Lung (tissue), 12 donors: ENCODE data around the gene SLC7A11. TPM values are rescaled to one million over a fixed set of nuclear protein-coding genes. Genes with fewer than 3 reads are reported as not detected.

Experiments used
- ATAC-seq: fragments of 200-7000 bp; cut with Tn5 transposase; one replicate; pipeline ENCODE4 v1.9.1; 2020; ENCODE audit warnings: moderate number of reproducible peaks; ENCODE audit not compliant: insufficient read depth, low FRiP score
- DNase-seq, 3 donors: peaks; one replicate each; pipeline ENCODE4 v3.0.0-alpha.2; 2013 to 2017
- H3K27ac ChIP-seq, 2 donors: one replicate each; pipeline ENCODE4 v1.5.1; 2013; ENCODE audit warnings: mild to moderate bottlenecking in 2 of 2, moderate library complexity in 2 of 2, control low read depth in 1 of 2, inconsistent platforms in 1 of 2, low read depth in 1 of 2, low read length in 1 of 2
- H3K27me3 ChIP-seq, 3 donors: one replicate each; pipeline ENCODE4 v1.5.1; 2013; ENCODE audit warnings: low read length in 2 of 3; ENCODE audit not compliant: control insufficient read depth in 3 of 3, insufficient read depth in 3 of 3
- H3K36me3 ChIP-seq, 4 donors: one replicate each; pipeline ENCODE4 v1.5.1; 2013; ENCODE audit warnings: low read length in 4 of 4, mild to moderate bottlenecking in 1 of 4, moderate library complexity in 1 of 4; ENCODE audit not compliant: control insufficient read depth in 4 of 4, insufficient read depth in 4 of 4
- H3K4me1 ChIP-seq, 5 donors: one replicate each; pipeline ENCODE4 v1.5.1; 2013; ENCODE audit warnings: low read length in 5 of 5, mild to moderate bottlenecking in 2 of 5, moderate library complexity in 1 of 5; ENCODE audit not compliant: control insufficient read depth in 5 of 5, insufficient read depth in 5 of 5
- H3K4me3 ChIP-seq: one replicate; pipeline ENCODE4 v1.5.1; 2013; ENCODE audit warnings: mild to moderate bottlenecking, control low read depth, moderate library complexity
- H3K9ac ChIP-seq, 2 donors: one replicate each; pipeline ENCODE4 v1.5.1; 2013; ENCODE audit warnings: low read length in 2 of 2, control low read depth in 1 of 2; ENCODE audit not compliant: insufficient read depth in 1 of 2
- H3K9me3 ChIP-seq, 4 donors: one replicate each; pipeline ENCODE4 v1.5.1; 2013; ENCODE audit warnings: low read length in 3 of 4, mild to moderate bottlenecking in 1 of 4, moderate library complexity in 1 of 4; ENCODE audit not compliant: control insufficient read depth in 4 of 4, insufficient read depth in 3 of 4
- WGBS, 2 donors: extraction: QIAGEN DNeasy Blood & Tissue Kit; methylation state at CpG; one replicate each; pipeline ENCODE4 v1.1.7; 2013; 5-methylcytosine and 5-hydroxymethylcytosine counted together
- polyA plus RNA-seq, 2 donors: library from polyadenylated mRNA; stranded (reverse); fragments of 200-250 nt; gene quantifications; one replicate each; pipeline ENCODE4 v1.2.1, GENCODE V29; 2013
- total RNA-seq, 2 donors: library from RNA; depleted of rRNA in 1 of 2; stranded (reverse); fragments of >200 nt in 1 of 2; gene quantifications; one replicate each; pipeline ENCODE4 v1.2.1, GENCODE V29; 2014 to 2021
- TF ChIP-seq, protein P1 (sequence below): IDR thresholded peaks from 2 replicates; pipeline ENCODE4 v1.5.1; 2012; ENCODE audit warnings: mild to moderate bottlenecking; ENCODE audit errors: control extremely low read depth, extremely low read depth
- donor health status: control.
- donor health status: control.
- donor health status: Bipolar disorder and iron deficiency.
- donor health status: healthy.
- donor health status: DM: yes; HTN: yes; CAD: no.

The SLC7A11 gene
- total and polyA plus RNA-seq, 4 donors, result 2.0 to 6.7 (median 2.9) TPM

DNA sequence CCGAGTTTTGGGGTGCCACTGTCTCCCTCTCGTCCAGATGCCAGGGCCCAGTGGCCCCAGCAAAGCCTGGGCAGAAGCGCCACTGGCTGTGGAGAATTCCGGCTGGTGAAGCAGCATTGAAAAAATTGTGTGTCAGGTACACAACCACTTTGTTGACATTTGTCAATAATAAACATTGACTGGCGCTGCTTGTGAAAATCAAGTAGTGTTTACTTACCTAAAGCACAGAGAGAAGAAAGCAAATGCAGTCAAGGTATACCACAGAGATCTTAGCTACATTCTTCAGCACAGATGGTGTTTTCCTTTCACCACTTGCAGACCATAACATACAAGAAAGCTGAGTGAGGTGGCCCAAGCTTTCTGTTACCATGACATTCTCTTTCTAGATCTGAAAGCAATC is 14.5 kb upstream of the SLC7A11 start:
- Histone ChIP-seq H3K27ac (no peak overlapping the region), H3K4me3 (no peak overlapping the region), H3K4me1 (peaks cover 0 to 7% (median 0%) of the 10 kb centered on the region in 5 donors), H3K9ac (no peak overlapping the region), H3K27me3 (no peaks in the 10 kb centered on the region), H3K36me3 (no peaks in the 10 kb centered on the region), H3K9me3 (no peaks in the 10 kb centered on the region)
- ATAC-seq, result no peak
- 91 to 94% methylated on average over 5 of the region's 5 CpGs for WGBS, 2 donors
- TF ChIP-seq, protein P1, sequence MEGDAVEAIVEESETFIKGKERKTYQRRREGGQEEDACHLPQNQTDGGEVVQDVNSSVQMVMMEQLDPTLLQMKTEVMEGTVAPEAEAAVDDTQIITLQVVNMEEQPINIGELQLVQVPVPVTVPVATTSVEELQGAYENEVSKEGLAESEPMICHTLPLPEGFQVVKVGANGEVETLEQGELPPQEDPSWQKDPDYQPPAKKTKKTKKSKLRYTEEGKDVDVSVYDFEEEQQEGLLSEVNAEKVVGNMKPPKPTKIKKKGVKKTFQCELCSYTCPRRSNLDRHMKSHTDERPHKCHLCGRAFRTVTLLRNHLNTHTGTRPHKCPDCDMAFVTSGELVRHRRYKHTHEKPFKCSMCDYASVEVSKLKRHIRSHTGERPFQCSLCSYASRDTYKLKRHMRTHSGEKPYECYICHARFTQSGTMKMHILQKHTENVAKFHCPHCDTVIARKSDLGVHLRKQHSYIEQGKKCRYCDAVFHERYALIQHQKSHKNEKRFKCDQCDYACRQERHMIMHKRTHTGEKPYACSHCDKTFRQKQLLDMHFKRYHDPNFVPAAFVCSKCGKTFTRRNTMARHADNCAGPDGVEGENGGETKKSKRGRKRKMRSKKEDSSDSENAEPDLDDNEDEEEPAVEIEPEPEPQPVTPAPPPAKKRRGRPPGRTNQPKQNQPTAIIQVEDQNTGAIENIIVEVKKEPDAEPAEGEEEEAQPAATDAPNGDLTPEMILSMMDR, result no peak
- no peak for DNase-seq

DNA sequence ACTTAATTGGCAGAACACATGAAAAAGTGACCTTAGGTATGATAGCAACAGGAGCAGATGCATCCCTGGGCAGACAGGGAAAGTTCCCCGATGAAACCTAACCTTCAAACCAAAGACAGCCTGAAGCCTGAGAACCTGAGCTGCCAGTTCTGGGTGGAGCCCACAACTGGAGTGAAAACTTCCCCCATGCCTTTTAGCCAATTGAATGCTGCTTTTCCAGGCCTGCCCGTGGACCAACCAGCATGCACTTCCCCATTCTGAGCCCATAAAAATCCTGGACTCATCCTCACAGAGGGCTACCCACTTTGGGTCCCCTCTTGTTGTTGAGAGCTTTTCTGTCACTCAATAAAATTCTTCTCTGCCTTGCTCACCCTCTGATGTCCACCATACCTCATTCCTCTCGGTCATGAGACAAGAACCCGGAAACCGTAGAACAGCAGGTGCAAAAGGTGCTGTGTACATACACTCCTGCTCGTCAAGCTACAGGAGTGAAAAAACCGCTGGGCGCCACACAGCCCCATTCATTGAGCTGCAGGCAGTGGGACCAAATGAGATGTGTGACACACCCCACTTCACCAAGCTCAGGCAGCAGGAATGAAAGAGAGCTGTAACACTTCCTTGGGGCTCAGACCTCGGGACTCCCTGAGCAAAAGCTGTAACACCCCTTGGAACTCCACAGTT is 13.9 kb upstream of the SLC7A11 start:
- H3K27ac ChIP-seq, result no peak overlapping the region
- ATAC-seq (no peak), DNase-seq (no peak)
- H3K4me1 ChIP-seq, result peaks cover 0 to 7% (median 0%) of the 10 kb centered on the region in 5 donors
- WGBS, 2 donors, result 93 to 94% methylated on average over 9 of the region's 9 CpGs
- H3K9ac ChIP-seq, result no peak overlapping the region
- H3K36me3 ChIP-seq, result no peaks in the 10 kb centered on the region
- no peak overlapping the region for H3K4me3 ChIP-seq
- no peaks in the 10 kb centered on the region for H3K9me3 ChIP-seq
- H3K27me3 ChIP-seq, result no peaks in the 10 kb centered on the region
- TF ChIP-seq, protein P1, result no peak

DNA sequence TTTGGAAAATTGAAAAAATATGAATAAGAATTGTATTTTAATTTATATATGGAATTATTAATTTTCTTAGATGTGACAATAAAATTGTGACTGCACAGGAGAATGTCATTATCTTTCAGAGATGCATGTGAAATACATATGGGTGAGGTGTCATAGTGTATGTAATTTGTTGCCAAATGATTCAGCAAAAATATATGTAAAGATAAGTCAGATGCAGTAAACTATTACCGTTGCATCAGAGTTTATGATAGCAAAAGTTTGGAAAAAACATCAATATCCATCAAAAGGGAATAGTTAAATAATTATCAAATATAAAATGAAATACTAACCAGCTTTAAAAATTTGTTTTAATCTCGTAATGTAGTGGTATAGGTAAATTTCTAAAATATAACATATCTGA is 10.4 kb upstream of the SLC7A11 start:
- no peak overlapping the region for H3K4me3 ChIP-seq
- no peaks in the 10 kb centered on the region for H3K27me3 ChIP-seq
- no peak overlapping the region for H3K27ac ChIP-seq
- TF ChIP-seq, protein P1, result no peak
- no peak overlapping the region for H3K9ac ChIP-seq
- H3K36me3 ChIP-seq, result no peaks in the 10 kb centered on the region
- no peak for DNase-seq
- 87 to 93% methylated on average over 2 of the region's 2 CpGs for WGBS, 2 donors
- no peaks in the 10 kb centered on the region for H3K4me1 ChIP-seq
- H3K9me3 ChIP-seq, result no peaks in the 10 kb centered on the region
- no peak for ATAC-seq

DNA sequence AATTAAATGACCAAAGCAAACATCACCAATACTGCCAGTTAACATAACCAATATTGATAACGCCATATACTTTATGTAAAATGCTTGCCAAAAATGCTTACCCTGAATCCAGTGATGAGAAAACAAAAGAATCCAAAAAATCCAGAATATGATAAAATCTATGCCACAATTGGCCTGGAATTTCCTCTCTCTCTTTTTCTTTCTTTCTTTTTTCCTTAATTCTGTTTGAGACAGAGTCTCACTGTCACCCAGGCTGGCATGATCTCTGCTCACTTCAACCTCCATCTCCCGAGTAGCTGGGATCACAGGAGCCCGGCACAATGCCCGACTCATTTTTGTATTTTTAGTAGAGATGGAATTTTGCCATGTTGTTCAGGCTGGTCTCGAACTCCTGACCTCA is 9.8 kb upstream of the SLC7A11 start:
- no peaks in the 10 kb centered on the region for H3K27me3 ChIP-seq
- no peaks in the 10 kb centered on the region for H3K36me3 ChIP-seq
- DNase-seq (no peak), ATAC-seq (no peak)
- TF ChIP-seq, protein P1, result no peak
- H3K9ac ChIP-seq, result no peak overlapping the region
- no peak overlapping the region for H3K4me3 ChIP-seq
- no peaks in the 10 kb centered on the region for H3K9me3 ChIP-seq
- no peak overlapping the region for H3K27ac ChIP-seq
- 94 to 96% methylated on average over 5 of the region's 5 CpGs for WGBS, 2 donors
- H3K4me1 ChIP-seq, result no peaks in the 10 kb centered on the region
